HG02943 (cell line): Measurements from ENCODE around the gene BRSK2.

Experiments used
- ATAC-seq: cut with Tn5 transposase; IDR thresholded peaks from one replicate; pipeline ENCODE4 v1.9.1; 2021; ENCODE audit warnings: mild to moderate bottlenecking, low read depth, moderate library complexity; ENCODE audit not compliant: unreplicated experiment

BRSK2 gene

GRCh38 chr11:1487851-1488574, 98.3 kb downstream of the BRSK2 start:
- ATAC-seq = no peak

GRCh38 chr11:1488575-1489180, 98.9 kb downstream of the BRSK2 start:
- ATAC-seq = no peak

GRCh38 chr11:1490651-1491050, 100.9 kb downstream of the BRSK2 start:
- ATAC-seq = no peak

- ATAC-seq = no peak
Observed at GRCh38 chr11:1491379-1491778, 101.6 kb downstream of the BRSK2 start.

GRCh38 chr11:1493650-1494244, 104.0 kb downstream of the BRSK2 start:
- no peak for ATAC-seq

- ATAC-seq = no peak
Observed at GRCh38 chr11:1494650-1495049, 104.9 kb downstream of the BRSK2 start.

- no peak for ATAC-seq
Observed at GRCh38 chr11:1496091-1496760, 106.5 kb downstream of the BRSK2 start.

- no peak for ATAC-seq
Observed at GRCh38 chr11:1496761-1497095, 107.0 kb downstream of the BRSK2 start.

- ATAC-seq = no peak
Observed at GRCh38 chr11:1497600-1497999, 107.9 kb downstream of the BRSK2 start.

- no peak for ATAC-seq
Observed at GRCh38 chr11:1498262-1498661, 108.5 kb downstream of the BRSK2 start.

GRCh38 chr11:1499261-1499890, 109.6 kb downstream of the BRSK2 start:
- no peak for ATAC-seq

- no peak for ATAC-seq
Observed at GRCh38 chr11:1499899-1500298, 110.2 kb downstream of the BRSK2 start.

- no peak for ATAC-seq
Observed at GRCh38 chr11:1500466-1501420, 111.0 kb downstream of the BRSK2 start.

- ATAC-seq = no peak
Observed at GRCh38 chr11:1501421-1502167, 111.9 kb downstream of the BRSK2 start.

GRCh38 chr11:1502168-1502953, 112.6 kb downstream of the BRSK2 start:
- no peak for ATAC-seq

GRCh38 chr11:1502954-1503707, 113.4 kb downstream of the BRSK2 start:
- ATAC-seq = no peak

GRCh38 chr11:1503708-1504104, 114.0 kb downstream of the BRSK2 start:
- ATAC-seq = no peak

GRCh38 chr11:1504138-1504537, 114.4 kb downstream of the BRSK2 start:
- no peak for ATAC-seq
